ENCODE results near the gene SH3RF3. TPM values are rescaled to one million over a fixed set of nuclear protein-coding genes. Genes with fewer than 3 reads are reported as not detected.

Gene SH3RF3
- total RNA-seq, 1 donor from 2014 or later, result 1.3 TPM

DNA sequence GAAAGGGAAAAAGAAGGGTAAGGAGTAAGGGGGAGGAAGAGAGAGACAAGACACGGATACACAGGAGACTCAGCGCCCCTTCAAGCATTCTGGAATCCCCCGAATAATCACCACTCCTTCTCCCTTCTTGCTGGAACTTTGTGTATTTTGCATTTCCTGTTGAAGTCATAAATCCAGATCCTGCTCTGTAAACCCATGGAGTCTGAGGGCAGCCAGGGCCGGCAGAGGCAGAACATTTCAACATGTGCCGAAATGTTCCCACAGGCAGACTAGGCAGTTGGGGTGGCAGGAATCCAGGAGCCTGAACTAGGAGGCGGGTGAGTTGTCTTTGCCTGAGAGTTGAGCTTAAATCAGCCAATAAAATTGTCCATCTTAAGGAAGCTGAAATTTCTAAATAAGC lies 193.1 kb downstream of the SH3RF3 start:
- Mint-ChIP-seq H3K36me3 (ENCODE audit: insufficient read depth) (no peaks in the 10 kb centered on the region), H3K27ac (no peak overlapping the region), H3K27me3 (peaks cover 18% of the 10 kb centered on the region)

DNA sequence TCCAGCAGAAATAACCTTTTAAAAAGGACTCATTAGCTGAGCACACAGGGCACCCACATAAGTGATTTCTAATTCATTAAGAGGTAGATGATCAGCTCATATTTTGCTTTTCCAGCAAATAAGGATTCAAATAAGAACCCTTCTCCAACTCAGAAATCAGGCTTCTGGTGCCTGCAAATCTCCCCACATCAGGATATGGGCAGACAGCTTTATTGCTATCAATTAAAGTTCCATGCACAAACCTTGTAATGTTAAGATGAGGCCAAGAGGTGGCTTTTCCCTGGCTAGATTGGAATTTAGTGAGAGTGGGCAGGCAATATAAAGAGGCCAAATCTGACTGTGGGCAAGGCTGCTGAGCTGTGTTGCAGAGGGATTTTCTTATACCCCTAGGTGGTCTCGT lies 193.6 kb downstream of the SH3RF3 start:
- H3K4me1 Mint-ChIP-seq (ENCODE audit: low read depth), result no peaks in the 10 kb centered on the region
- no peak overlapping the region for H3K4me3 Mint-ChIP-seq (ENCODE audit: low read depth)
- H3K36me3 Mint-ChIP-seq (ENCODE audit: insufficient read depth), result no peaks in the 10 kb centered on the region
- no peak for DNase-seq (ENCODE audit: low spot score, unreplicated experiment)
- peaks cover 5% of the 10 kb centered on the region for H3K9me3 Mint-ChIP-seq (ENCODE audit: low read depth)
- H3K27me3 Mint-ChIP-seq, result peaks cover 15% of the 10 kb centered on the region
- no peak overlapping the region for H3K27ac Mint-ChIP-seq
- TF ChIP-seq, protein P1, sequence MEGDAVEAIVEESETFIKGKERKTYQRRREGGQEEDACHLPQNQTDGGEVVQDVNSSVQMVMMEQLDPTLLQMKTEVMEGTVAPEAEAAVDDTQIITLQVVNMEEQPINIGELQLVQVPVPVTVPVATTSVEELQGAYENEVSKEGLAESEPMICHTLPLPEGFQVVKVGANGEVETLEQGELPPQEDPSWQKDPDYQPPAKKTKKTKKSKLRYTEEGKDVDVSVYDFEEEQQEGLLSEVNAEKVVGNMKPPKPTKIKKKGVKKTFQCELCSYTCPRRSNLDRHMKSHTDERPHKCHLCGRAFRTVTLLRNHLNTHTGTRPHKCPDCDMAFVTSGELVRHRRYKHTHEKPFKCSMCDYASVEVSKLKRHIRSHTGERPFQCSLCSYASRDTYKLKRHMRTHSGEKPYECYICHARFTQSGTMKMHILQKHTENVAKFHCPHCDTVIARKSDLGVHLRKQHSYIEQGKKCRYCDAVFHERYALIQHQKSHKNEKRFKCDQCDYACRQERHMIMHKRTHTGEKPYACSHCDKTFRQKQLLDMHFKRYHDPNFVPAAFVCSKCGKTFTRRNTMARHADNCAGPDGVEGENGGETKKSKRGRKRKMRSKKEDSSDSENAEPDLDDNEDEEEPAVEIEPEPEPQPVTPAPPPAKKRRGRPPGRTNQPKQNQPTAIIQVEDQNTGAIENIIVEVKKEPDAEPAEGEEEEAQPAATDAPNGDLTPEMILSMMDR (IDR thresholded peaks at IDR 0.05; ENCODE audit: unreplicated experiment), result no peak

More for the DNA sequence above, 193.1 kb downstream of the SH3RF3 start:
- Mint-ChIP-seq H3K4me1 (ENCODE audit: low read depth) (no peaks in the 10 kb centered on the region), H3K9me3 (ENCODE audit: low read depth) (peaks cover 5% of the 10 kb centered on the region), H3K4me3 (ENCODE audit: low read depth) (no peak overlapping the region)
- TF ChIP-seq, protein P1 (IDR thresholded peaks at IDR 0.05; ENCODE audit: unreplicated experiment), result no peak
- no peak for DNase-seq (ENCODE audit: low spot score, unreplicated experiment)

DNA sequence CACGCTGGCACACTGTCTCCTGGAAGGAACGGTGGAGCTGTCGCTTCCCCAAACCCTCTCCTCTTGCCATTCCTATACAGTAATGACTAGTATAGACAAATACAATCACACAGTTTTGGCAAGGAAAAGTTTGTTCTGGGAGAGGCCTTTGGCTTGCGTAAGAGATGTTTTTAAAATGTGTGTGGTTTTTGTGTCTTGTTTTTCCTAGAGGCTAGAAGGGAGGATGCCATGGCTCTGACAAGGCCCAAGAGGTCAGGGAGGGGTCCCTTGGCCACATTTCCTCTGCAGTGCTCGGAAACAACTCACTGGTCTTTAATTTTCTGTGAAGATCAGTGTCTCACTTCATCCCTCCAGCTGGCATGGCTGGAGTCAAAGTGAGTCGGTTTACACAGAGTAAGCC lies 195.9 kb downstream of the SH3RF3 start:
- Mint-ChIP-seq H3K4me3 (ENCODE audit: low read depth) (no peak overlapping the region), H3K27ac (no peak overlapping the region), H3K4me1 (ENCODE audit: low read depth) (no peaks in the 10 kb centered on the region), H3K36me3 (ENCODE audit: insufficient read depth) (no peaks in the 10 kb centered on the region), H3K9me3 (ENCODE audit: low read depth) (peaks cover 5% of the 10 kb centered on the region), H3K27me3 (peaks cover 5% of the 10 kb centered on the region)
- no peak for DNase-seq (ENCODE audit: low spot score, unreplicated experiment)
- TF ChIP-seq, protein P1 (IDR thresholded peaks at IDR 0.05; ENCODE audit: unreplicated experiment), result no peak

DNA sequence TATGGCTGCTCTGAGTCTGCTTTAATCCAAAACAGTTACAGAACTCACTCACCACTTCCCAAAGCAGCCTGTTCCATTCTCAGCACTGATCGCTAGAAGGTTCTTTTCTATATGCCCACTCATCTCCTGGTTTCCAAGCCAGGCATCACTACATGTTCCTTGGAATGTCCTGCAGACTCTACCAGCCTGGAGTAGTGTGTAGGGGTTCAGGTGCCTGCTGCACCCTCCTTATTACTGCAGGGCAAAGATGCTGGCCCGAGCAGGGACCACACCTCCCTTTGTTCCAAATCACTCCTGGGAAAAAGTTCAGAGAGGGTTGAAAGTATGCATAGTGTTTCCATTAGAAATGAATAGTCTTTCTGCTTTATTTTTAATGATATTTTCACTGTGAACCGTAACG lies 196.6 kb downstream of the SH3RF3 start:
- peaks cover 5% of the 10 kb centered on the region for H3K9me3 Mint-ChIP-seq (ENCODE audit: low read depth)
- TF ChIP-seq, protein P1 (IDR thresholded peaks at IDR 0.05; ENCODE audit: unreplicated experiment), result no peak
- DNase-seq (ENCODE audit: low spot score, unreplicated experiment), result no peak
- no peak overlapping the region for H3K27ac Mint-ChIP-seq
- no peaks in the 10 kb centered on the region for H3K36me3 Mint-ChIP-seq (ENCODE audit: insufficient read depth)
- H3K4me1 Mint-ChIP-seq (ENCODE audit: low read depth), result no peaks in the 10 kb centered on the region
- H3K4me3 Mint-ChIP-seq (ENCODE audit: low read depth), result no peak overlapping the region
- H3K27me3 Mint-ChIP-seq, result peaks cover 5% of the 10 kb centered on the region

DNA sequence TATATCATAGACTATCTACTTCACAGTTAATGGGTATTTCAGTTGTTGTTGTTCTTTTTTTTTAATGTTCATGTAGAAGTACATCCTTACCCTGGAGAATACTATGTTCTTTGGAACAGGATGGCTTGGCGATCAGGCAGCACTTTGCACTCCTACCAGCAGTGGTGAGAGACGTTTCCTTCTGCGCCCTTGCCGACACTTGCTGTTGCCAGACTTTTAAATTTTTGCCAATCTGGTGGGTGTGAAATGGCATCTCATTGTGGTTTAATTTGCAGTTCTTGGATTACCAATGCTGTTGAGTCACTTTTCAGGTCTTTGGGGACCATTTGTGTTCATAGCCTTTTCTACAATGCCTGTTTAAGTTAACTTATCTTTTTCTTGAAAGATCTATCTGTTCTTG lies 197.3 kb downstream of the SH3RF3 start:
- H3K4me1 Mint-ChIP-seq (ENCODE audit: low read depth), result no peaks in the 10 kb centered on the region
- H3K4me3 Mint-ChIP-seq (ENCODE audit: low read depth), result no peak overlapping the region
- H3K36me3 Mint-ChIP-seq (ENCODE audit: insufficient read depth), result no peaks in the 10 kb centered on the region

More for the DNA sequence above, 197.3 kb downstream of the SH3RF3 start:
- no peak for DNase-seq (ENCODE audit: low spot score, unreplicated experiment)
- peaks cover 5% of the 10 kb centered on the region for H3K9me3 Mint-ChIP-seq (ENCODE audit: low read depth)
- peaks cover 6% of the 10 kb centered on the region for H3K27me3 Mint-ChIP-seq
- TF ChIP-seq, protein P1 (IDR thresholded peaks at IDR 0.05; ENCODE audit: unreplicated experiment), result no peak
- H3K27ac Mint-ChIP-seq, result no peak overlapping the region
